Activated CD4-positive, CD25-positive, alpha-beta regulatory T cell treated with anti-CD3 and anti-CD28 coated beads, Interleukin-2, amount 50 U/mL, for 16 hours (primary cell): ENCODE results near the gene COMMD4.

Experiments
- DNase-seq: peaks from one replicate; pipeline ENCODE4 v3.0.0-alpha.2; 2020; ENCODE audit warnings: low read depth, low spot score

Gene COMMD4

GRCh38 chr15:75356517-75356916 lies 20.7 kb downstream of the COMMD4 start:
- no peak for DNase-seq

- no peak for DNase-seq
Measured at GRCh38 chr15:75357976-75358673, 22.3 kb downstream of the COMMD4 start.

- DNase-seq, result no peak
Measured at GRCh38 chr15:75358771-75359536, 23.1 kb downstream of the COMMD4 start.

DNA sequence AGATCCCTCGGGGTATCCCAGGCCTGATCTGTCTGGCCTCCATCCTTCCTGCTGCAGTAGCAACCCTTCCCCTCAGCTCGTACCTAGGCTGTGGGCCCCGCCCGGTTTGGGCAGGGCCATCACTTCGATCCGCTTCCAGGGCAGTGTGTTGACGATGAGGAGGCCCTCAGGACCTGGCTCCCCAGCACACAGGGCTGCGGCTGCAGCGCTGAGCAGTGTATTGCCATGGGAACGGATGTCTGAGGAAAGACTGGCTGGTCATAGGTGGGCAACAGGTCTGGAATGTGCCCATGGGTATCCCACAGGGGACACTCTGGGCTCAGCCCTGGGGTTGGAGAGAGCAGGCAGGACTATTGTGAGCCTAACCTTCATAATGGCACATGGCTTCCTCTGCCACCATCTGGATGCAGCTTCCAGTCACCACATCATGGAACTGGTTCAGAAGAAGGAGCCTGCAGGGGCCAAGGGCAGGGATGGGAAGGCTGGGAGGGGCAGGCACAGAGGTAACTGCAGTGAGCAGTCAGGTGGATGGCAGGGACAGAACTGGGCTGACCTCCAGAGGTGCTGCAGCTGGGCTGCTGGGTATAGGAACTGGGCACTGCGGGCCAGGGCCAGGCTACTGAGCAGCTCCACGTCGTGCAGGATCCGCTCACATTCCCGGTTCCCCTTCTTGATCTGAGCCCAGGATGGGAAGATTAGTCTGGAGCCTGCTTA lies 23.8 kb downstream of the COMMD4 start:
- DNase-seq, result no peak

DNA sequence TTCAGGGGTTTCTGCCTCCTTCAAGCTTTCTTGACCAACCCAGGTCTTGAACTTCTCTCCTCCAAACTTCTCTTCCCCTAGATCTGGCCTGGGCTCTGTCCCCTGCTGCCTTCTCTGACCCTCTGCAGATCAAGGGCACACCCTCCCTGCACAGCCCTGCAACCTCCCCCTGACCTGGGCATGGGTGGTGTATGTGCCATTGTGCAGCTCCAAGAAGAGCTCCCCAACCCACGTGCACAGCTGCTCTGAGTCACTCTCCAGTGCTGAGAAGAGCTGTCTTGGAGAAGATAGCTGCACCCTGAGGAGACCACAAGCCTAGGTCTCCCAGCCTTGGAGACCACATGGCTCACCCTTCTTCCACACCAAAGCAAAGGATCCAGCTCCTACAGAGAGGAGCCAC lies 24.5 kb downstream of the COMMD4 start:
- DNase-seq, result no peak

DNA sequence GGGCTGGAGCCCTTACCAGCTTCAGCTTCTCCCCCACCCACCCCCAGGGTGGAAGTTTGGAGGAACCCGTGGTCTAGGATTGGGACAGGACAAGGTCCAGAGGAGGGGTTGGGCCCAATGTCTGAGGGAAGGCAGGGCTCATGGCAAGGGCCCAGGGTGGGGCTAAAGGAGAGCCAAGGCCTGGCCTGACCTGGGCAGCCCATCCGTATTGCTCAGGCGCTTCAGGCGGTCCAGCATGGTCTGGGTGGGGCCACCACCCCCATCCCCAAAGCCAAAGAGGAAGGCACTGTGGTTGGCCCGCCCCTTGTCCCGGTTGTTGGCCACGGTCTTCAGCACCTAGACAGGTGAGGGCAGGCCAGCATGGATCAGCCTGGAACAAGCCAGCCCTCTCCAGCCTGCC lies 25.0 kb downstream of the COMMD4 start:
- no peak for DNase-seq

- DNase-seq, result no peak
Measured at GRCh38 chr15:75361361-75361988, 25.6 kb downstream of the COMMD4 start.

GRCh38 chr15:75361989-75362641 lies 26.3 kb downstream of the COMMD4 start:
- no peak for DNase-seq

DNA sequence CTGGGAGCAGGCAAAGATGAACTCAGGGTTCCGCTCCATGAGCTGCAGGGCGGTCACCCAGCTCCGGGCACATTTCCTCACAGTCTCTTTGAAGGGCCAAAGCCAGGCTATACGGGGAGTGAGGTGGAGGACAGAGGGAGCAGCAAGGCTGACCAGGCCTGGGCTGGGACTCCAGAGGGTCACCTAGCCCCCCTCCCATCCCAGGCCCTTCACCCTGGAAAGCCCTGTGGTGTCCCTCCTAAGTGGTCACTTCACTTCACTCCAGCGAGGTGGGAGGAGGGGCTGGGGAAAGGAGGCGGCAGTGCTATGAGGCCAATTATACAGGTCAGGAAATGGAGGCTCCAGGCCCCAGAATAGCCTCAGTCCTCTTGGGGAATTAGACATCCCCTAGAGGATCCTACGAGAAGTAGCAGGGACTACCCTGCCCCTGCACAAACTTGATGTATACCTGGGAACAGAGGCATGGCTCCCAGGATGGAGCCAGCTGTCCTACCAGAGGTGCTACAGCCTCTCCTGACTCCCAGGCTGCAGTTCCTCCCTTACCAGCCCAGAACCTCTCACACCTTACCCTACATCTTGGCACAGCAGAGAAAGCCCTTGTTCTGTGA lies 26.9 kb downstream of the COMMD4 start:
- no peak for DNase-seq

DNA sequence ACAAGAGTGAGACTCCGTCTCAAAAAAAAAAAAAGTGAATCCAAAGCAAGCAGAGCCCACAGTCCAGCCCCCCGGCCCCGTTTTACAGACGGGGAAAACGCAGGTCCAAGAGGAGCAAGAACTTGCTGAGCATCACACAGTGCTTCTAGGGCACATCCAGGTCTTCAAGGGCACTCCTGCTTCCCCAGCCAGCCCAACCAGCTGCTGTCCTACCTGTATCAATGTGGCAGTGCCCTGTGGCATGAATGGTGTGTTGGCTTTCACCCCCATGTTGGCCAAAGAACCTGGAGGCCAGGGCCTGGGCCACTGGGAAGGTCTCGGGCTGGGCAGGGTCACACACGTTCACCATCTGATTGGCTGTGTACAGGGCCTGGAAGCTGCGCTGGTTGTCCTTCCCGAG lies 27.9 kb downstream of the COMMD4 start:
- no peak for DNase-seq

DNA sequence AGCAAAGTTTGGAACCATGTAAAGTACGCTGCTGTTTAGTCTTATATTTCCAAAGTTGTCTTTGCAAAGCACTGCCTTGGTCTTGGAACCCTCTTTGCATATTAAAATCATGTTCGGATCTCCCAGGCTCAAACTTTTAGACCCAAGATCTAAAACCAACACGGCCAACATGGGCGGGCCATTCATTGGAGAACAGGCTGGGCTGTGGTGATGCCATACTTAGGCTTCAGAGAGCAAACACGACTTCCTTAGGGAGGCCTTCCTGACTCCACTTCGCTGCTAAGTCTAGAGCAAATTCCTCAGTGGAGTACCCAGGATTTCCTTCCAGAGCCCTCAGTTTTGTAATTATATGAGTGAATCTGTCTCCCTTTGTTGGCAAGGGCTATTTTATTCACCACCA lies 29.0 kb downstream of the COMMD4 start:
- no peak for DNase-seq

- no peak for DNase-seq
Measured at GRCh38 chr15:75366163-75366562, 30.3 kb downstream of the COMMD4 start.

DNA sequence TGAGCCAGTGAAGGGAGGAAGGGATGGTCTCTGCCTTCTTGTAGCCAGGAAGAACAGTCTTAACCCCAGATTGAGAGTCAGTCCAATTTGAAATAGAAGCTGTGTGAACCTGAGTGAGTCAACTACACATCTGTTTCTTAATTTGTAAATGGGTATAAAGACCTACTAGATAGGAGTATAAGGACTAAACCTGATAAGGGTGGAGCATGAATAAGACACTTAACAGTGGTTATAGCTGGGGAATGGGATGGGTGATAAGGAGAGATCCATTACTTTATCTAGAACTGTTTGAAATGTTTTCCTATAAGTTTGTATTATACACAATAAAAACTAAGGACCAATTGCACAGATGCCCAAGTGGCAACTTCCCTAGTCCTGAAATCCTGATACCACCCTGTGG lies 31.1 kb downstream of the COMMD4 start:
- no peak for DNase-seq

DNA sequence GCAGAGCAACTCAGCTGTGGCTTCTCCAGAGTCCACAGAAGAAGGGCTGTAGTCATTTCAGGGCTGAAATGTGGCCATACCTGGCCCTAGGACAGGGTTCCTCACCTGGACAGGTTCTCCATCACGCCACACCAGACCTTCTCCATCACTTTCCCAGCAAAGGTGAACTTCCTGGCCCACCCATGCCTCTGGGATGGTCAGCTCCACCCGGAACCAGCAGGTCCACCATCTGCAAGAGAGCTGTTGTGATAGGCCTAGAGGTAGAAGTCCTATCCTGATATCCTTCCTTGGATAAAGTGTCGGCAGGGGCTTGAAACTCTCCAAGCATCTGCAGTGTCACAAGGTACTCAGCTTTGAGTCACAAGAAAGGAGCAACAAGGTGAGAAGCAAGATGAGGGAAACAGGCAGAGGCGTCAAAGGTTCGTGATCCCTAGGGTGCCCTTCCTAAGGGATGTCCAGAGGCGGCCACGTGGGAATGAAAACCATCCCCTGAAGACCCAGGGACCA lies 31.6 kb downstream of the COMMD4 start:
- no peak for DNase-seq

- DNase-seq, result peak; percentile 75
Measured at GRCh38 chr15:75367913-75368688, 32.2 kb downstream of the COMMD4 start, which contains the start of gene MAN2C1. TSS of gene MAN2C1 (minus strand) at chr15:75368607. CDS start at chr15:75368583, 24 bp downstream.

DNA sequence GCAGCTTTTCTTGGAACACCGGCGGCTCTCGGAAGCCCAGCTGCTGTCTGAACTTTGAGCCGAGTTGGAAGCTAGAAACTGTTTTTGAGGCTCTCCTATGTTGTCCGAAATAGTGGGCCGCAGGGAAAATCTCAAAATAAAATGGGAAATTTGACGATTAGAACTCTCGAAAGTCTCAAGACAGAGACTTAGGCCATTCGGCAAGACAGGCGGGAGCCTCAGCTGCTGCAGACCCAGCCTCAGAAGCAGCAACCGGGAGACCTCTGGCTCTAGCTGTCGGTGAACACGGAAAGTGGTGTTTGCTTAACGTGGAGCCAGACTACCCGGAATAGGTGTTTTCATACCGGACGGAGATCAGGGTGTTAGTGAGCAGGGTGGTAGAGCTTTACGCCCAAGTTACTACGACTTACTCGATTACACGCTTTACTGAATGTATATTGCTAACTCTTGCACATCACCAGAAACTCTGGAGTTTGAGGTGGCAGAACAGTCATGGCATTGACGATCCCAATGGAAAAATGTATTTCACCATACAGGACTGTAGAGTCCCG lies 32.9 kb downstream of the COMMD4 start:
- no peak for DNase-seq

GRCh38 chr15:75369897-75370581 lies 34.2 kb downstream of the COMMD4 start:
- no peak for DNase-seq

DNA sequence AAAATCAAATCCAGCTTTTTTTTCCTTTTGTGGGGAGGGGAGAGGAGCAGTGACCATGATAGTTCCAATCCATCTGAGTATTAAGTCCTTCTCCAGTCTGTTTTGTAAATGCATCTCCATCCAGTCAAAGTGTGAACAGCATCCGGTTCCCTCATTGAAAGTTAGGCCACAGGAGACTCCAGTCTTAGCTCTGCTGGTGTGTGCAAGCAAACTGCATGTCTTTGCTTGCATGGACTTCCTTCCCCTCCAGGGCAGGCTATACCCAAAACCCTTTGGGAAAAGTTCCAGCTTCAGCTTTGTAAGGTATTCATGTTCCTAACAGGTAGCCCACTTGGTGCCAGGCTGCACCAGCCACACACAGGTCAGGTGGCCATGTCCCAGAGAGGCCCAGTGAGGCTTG lies 35.6 kb downstream of the COMMD4 start:
- no peak for DNase-seq
